Ovary (tissue), 9 donors: ENCODE data around the gene TTC32. TPM values are rescaled to one million over a fixed set of nuclear protein-coding genes. Genes with fewer than 3 reads are reported as not detected.

Experiments used
- DNase-seq, 5 donors: peaks; one replicate each; pipeline ENCODE4 v3.0.0-alpha.2; 2019 to 2020
- H3K27ac ChIP-seq, 2 donors: fragments of 200-600 bp; one replicate each; pipeline versions ENCODE4 v1.5.1 to v1.8.0; 2019 to 2022
- H3K27me3 ChIP-seq: fragments of 200-600 bp; one replicate; pipeline ENCODE4 v1.8.0; 2022
- H3K36me3 ChIP-seq: fragments of 200-600 bp; sonication (generic); one replicate; pipeline ENCODE4 v1.5.1; 2019
- H3K4me1 ChIP-seq: one replicate; pipeline ENCODE4 v1.8.1; 2013; ENCODE audit warnings: mild to moderate bottlenecking, moderate library complexity; ENCODE audit not compliant: insufficient read depth
- H3K4me3 ChIP-seq: fragments of 200-600 bp; sonication (generic); one replicate; pipeline ENCODE4 v1.5.1; 2017
- H3K9me3 ChIP-seq, 2 donors: fragments of 200-600 bp in 1 of 2; sonication (generic) in 1 of 2; one replicate each; pipeline versions ENCODE4 v1.5.1 to v1.8.1; 2013 to 2019; ENCODE audit warnings: mild to moderate bottlenecking in 1 of 2, moderate library complexity in 1 of 2
- CTCF ChIP-seq, 3 donors: fragments of 450-650 bp in 2 of 3; fragments of 200-600 bp in 1 of 3; IDR thresholded peaks; one replicate each; pipeline versions ENCODE4 v1.5.1 to v1.8.0; 2016 to 2022; ENCODE audit warnings: antibody characterized with exemption in 3 of 3, mild to moderate bottlenecking in 1 of 3
- EP300 ChIP-seq: sonication (generic); formaldehyde crosslinking; IDR thresholded peaks from one replicate; pipeline ENCODE4 v1.6.1; 2017; ENCODE audit warnings: antibody characterized with exemption
- POLR2A ChIP-seq: fragments of 450-650 bp; IDR thresholded peaks from one replicate; pipeline ENCODE4 v1.6.1; 2017; ENCODE audit warnings: antibody characterized with exemption, mild to moderate bottlenecking, moderate library complexity
- WGBS, 3 donors: extraction: QIAGEN DNeasy Blood & Tissue Kit in 1 of 3; methylation state at CpG; one replicate each; pipeline versions ENCODE4 v1.1.5 to v1.1.7; 2013 to 2017; 5-methylcytosine and 5-hydroxymethylcytosine counted together
- intact Hi-C, 4 donors: fragments of 100-400 bp; cut with DNase I; formaldehyde crosslinking; loops; one replicate each; pipeline versions ENCODE4 v1.11.0 to v1.15.1; 2022 to 2023
- polyA plus RNA-seq, 2 donors: library from polyadenylated mRNA; stranded (reverse); fragments of 200-250 nt in 1 of 2; fragments of 350-450 nt in 1 of 2; fragmentation: Illumina TruSeq in 1 of 2; extraction: RNeasy Lipid Tissue Mini Kit (QIAGEN cat#74804) in 1 of 2; gene quantifications; one replicate each; pipeline ENCODE4 v1.2.3, GENCODE V29; 2013 to 2014
- total RNA-seq, 7 donors: library from RNA; depleted of rRNA in 2 of 7; stranded (reverse); fragments of >200 nt in 2 of 7; fragmentation: NEBNext Ultra II Directional in 3 of 7; extraction: Animal tissue kit (Norgen Biotek cat#: 25700) in 3 of 7; gene quantifications; one replicate each; pipeline versions ENCODE4 v1.1.0 to v1.2.4, GENCODE V29; 2016 to 2023
- donor health status: DM: no; HTN: no; CAD: no; lungs with moderate emphysema.
- donor health status: DM: no; HTN: no; CAD: no.
- donor health status: Bipolar disorder and iron deficiency.
- donor health status: DM: yes; HTN: yes; CAD: no.
- donor health status: DM: no; HTN: no; CAD: no.
- donor health status: DM: yes; HTN: yes; CAD: no.

The TTC32 gene
- total and polyA plus RNA-seq, 9 donors = 9.6 to 30.1 (median 16.8) TPM

GRCh38 chr2:19850056-19851050, 51.4 kb downstream of the TTC32 start:
- Histone ChIP-seq H3K36me3 (no peaks in the 10 kb centered on the region), H3K27me3 (no peaks in the 10 kb centered on the region), H3K9me3 (no peaks in the 10 kb centered on the region), H3K27ac (no peak overlapping the region), H3K4me1 (no peaks in the 10 kb centered on the region), H3K4me3 (no peak overlapping the region)
- 75 to 86% (median 78%) methylated on average over 14 of the region's 14 CpGs for WGBS, 3 donors
- intact Hi-C loops = no loop called here
- DNase-seq = no peak
- no peak for TF ChIP-seq POLR2A
- no peak for TF ChIP-seq EP300
- no peak for TF ChIP-seq CTCF (IDR thresholded peaks at IDR 0.05)

DNA sequence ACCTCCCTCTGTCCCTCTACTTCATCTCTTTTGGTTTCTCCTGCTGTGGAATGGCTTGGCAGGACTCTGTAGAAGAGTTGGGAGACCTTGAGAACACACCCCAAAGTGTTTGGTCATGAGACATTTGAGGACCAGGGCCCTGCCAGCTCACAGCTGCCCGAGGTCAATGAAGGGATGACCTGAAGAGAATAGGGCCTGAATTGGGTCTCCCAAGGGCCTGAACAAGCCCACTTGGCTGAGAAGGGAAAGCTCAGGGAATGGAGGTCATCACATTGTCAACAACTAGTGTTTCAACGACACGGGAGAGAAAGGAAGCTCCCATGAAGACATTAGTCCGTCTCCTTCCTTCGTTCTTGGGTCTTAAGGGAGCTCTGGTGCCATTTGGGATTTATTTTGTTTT, 52.8 kb downstream of the TTC32 start:
- WGBS, 3 donors = 88 to 92% (median 91%) methylated on average over 5 of the region's 5 CpGs
- no peaks in the 10 kb centered on the region for H3K36me3 ChIP-seq
- no peak overlapping the region for H3K27ac ChIP-seq
- no peak for DNase-seq
- TF ChIP-seq CTCF (IDR thresholded peaks at IDR 0.05) (no peak), POLR2A (no peak), EP300 (no peak)
- no peaks in the 10 kb centered on the region for H3K4me1 ChIP-seq
- no peaks in the 10 kb centered on the region for H3K9me3 ChIP-seq
- H3K27me3 ChIP-seq = no peaks in the 10 kb centered on the region
- intact Hi-C loops = no loop called here
- no peak overlapping the region for H3K4me3 ChIP-seq

DNA sequence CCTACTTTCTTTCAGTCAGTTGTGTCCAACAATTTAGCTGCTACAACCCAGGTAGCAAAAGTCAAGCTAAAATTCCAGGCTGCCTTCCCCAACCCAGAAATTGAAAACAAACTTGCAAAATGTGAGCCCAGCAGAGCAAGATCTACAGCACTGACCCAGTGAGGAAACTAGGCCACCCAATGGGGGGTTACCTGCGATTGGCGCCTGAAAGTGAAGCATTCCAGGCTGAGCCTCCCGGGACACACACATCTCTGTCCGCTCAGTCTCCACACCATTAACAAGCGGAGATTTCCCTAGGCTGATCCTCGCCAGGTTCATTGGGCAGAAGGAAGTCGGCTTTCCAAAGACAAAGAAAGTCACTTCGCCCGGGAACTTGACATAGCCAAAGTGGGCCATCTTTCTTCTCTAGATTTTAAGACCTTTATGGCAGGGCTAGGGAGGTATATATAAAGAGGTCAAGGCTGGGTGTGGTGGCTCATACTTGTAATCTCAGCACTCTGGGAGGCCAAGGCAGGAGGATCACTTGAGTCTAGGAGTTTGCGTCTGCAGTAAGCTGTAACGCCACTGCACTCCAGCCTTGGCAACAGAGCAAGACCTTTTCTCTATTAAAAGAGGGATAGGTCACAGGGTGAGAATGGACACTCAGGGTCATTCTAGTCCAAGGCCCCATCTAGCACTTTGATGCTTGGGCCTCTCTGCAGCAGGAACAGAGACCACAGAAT, 53.6 kb downstream of the TTC32 start:
- H3K27me3 ChIP-seq = no peaks in the 10 kb centered on the region
- no peak for TF ChIP-seq EP300
- no peak for TF ChIP-seq CTCF (IDR thresholded peaks at IDR 0.05)
- TF ChIP-seq POLR2A = no peak
- H3K4me1 ChIP-seq = no peaks in the 10 kb centered on the region
- no peaks in the 10 kb centered on the region for H3K36me3 ChIP-seq
- DNase-seq = no peak
- H3K4me3 ChIP-seq = no peak overlapping the region
- WGBS, 3 donors = 89 to 95% (median 93%) methylated on average over 11 of the region's 11 CpGs
- no peaks in the 10 kb centered on the region for H3K9me3 ChIP-seq
- H3K27ac ChIP-seq = no peak overlapping the region
- intact Hi-C loops = no loop called here

- Histone ChIP-seq H3K27ac (no peak overlapping the region), H3K9me3 (no peaks in the 10 kb centered on the region), H3K27me3 (no peaks in the 10 kb centered on the region), H3K4me1 (no peaks in the 10 kb centered on the region), H3K4me3 (no peak overlapping the region), H3K36me3 (no peaks in the 10 kb centered on the region)
- 87 to 95% (median 93%) methylated on average over 4 of the region's 4 CpGs for WGBS, 3 donors
- intact Hi-C loops = no loop called here
- no peak for DNase-seq
- TF ChIP-seq CTCF (IDR thresholded peaks at IDR 0.05) (no peak), POLR2A (no peak), EP300 (no peak)
These were observed 54.3 kb downstream of the TTC32 start for GRCh38 chr2:19847486-19847885.

Other genes starting within 250 kb of the TTC32 start
- gene WDR35, start 88.1 kb upstream of the TTC32 start, total RNA-seq = 10 to 100 TPM; 12.3 to 19.3 (median 15.2) TPM
- gene WDR35, start 88.1 kb upstream of the TTC32 start, polyA plus RNA-seq = 1 to 10 TPM; 7.1 to 10.0 TPM
- gene MATN3, start 110.7 kb upstream of the TTC32 start, total RNA-seq = 1 to 10 TPM in 2 of 7 donors, under 1 TPM in 5; 0.34 to 2.5 (median 0.60) TPM
- gene MATN3, start 110.7 kb upstream of the TTC32 start, polyA plus RNA-seq = 1 to 10 TPM; 1.4 to 2.2 TPM
- 100 to 1,000 TPM; 170 to 307 (median 253) TPM for gene LAPTM4A, start 149.6 kb upstream of the TTC32 start, total RNA-seq
- gene LAPTM4A, start 149.6 kb upstream of the TTC32 start, polyA plus RNA-seq = 100 to 1,000 TPM; 440 to 843 TPM